ENCODE measurements around the gene NYAP1.
"Not testable (repeated sequence)": the region's sequence is repeated elsewhere in the genome, so short reads cannot be mapped to it uniquely, and the experiment has no call there.

NYAP1 gene

DNA sequence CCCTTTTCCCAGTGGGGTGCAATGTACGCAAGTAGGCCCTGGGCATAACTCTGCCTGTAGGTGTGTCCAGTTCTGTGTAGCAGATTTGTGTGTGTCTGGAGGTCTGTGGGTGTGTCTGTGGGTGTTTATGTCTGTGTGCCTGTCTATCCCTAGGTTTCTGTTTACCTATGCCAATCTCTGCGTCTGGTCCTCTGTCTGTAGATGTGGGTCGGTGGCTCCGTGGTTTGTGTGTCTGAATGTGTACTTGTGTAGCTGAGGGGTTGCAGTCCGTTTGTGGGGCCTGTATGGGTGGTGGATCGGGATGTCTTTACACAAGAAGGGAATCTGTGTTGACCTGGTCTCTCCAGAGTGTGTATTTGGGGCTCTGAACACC, 932 bp downstream of the NYAP1 start:
- DNase-seq: no peak

DNA sequence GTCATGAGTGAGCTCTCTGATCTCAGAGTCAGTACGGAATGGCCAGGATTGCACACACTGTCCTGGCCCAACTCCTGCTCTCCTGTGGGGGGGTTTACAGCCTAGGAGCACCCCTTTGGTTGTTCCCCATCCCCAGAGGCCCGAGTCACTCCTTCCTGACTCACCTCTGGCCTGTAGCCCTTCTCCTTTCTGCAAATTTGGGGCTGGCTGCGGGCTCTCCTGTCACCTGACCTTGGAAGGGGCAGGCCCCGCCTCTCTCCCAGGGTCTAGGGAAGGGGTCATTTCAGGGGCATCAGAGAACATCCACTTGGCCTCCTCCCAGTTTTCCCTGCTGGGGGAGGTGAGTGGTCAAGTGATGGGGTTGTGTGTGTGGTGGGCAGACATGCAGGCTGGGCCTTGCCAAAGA, 1.7 kb downstream of the NYAP1 start:
- no peak for DNase-seq

DNA sequence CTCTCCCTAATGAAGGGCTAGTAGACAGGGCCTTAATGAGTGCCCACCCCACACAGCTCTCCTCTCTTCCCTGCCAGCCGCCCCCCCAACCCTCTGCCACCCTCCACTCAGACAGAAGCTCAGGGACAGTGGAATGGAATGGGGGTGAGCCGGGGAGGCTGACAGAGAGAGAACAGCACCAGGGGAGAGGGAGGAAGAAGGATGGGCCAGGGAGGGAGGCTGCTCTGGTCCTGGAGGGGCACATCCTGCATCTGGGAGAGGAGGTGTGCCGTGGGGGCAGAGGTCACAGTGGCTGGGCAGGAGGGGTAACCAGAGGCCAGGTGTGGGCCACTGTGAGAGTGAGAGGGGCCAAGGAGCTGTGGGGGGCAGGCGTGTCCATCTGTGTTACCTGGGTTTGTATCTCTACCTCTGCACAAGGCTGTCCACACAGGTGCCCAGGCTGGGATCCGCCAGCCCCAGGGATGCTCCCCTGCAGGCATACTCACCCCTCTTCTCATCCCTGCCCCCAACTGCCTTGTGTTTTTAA, 2.4 kb downstream of the NYAP1 start:
- DNase-seq: no peak

DNA sequence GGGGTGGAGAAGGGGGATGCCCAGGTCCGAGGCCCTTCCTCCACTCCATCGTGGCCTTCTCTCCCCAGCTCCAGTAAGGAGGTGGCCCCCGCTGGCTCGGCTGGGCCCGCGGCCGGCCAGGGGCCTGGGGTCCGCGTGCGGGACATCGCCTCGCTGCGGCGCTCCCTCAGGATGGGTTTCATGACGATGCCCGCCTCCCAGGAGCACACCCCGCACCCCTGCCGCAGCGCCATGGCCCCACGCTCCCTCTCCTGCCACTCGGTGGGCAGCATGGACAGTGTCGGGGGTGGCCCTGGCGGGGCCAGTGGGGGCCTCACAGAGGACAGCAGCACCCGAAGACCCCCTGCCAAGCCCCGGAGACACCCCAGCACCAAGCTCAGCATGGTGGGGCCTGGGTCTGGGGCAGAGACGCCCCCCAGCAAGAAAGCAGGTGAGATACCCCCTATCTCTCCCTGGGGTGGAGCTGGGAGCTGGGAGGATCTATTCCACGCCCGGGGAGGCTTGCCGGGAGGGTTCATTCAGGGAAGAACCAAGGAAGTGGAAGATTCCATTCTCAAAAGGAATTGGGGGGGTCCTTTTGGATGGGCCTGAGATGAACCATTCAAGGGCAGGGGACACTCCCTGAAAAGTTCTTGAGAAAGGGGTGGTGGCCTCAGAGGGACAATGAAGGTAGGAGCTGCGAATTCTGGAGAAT, 3.2 kb downstream of the NYAP1 start:
- no peak for DNase-seq

DNA sequence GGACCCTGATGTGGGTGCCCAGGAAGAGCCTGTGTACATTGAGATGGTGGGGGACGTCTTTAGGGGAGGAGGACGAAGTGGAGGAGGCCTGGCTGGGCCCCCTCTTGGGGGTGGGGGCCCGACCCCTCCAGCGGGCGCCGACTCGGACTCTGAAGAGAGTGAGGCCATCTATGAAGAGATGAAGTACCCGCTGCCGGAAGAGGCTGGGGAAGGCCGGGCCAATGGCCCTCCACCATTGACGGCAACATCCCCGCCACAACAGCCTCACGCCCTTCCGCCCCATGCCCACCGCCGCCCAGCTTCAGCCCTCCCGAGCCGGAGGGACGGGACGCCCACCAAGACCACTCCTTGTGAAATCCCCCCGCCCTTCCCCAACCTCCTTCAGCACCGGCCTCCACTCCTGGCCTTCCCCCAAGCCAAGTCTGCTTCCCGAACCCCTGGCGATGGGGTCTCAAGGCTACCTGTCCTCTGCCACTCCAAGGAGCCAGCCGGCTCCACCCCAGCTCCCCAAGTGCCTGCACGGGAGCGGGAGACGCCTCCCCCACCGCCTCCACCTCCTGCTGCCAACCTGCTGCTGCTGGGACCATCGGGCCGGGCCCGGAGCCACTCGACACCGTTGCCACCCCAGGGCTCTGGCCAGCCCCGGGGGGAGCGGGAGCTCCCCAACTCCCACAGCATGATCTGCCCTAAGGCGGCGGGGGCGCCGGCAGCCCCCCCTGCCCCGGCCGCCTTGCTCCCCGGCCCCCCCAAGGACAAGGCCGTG, 4.8 kb downstream of the NYAP1 start:
- no peak for DNase-seq

DNA sequence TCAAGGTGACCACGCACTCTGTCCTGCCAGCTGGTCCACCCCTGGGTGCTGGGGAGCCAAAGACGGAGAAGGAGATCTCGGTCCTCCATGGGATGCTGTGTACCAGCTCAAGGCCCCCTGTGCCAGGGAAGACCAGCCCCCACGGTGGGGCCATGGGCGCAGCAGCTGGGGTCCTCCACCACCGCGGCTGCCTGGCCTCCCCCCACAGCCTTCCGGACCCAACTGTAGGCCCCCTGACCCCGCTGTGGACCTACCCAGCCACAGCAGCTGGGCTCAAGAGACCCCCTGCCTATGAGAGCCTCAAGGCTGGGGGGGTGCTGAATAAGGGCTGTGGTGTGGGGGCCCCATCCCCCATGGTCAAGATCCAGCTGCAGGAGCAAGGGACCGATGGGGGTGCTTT, 5.4 kb downstream of the NYAP1 start:
- no peak for DNase-seq

DNA sequence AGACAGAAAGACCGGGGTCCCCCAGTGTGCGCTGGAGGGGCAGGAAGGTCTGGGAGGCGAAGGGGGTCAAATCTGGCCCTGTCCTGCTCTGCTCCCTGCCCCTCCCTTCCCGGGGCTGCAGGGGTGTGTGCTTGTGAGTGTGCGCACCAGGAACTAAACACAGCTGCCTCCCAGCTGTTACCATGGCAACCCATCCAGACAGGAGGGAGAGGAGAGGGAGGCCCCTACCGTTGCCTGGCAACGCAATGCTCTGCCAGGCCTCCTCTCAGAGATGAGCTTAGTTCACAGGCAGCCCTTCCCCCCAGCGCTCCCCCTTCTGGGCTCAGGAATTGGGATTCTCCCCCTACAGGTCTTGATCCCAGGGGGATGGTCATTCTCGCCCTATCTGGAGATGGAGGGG, 6.1 kb downstream of the NYAP1 start:
- DNase-seq: peak; percentile 37 to 53

DNA sequence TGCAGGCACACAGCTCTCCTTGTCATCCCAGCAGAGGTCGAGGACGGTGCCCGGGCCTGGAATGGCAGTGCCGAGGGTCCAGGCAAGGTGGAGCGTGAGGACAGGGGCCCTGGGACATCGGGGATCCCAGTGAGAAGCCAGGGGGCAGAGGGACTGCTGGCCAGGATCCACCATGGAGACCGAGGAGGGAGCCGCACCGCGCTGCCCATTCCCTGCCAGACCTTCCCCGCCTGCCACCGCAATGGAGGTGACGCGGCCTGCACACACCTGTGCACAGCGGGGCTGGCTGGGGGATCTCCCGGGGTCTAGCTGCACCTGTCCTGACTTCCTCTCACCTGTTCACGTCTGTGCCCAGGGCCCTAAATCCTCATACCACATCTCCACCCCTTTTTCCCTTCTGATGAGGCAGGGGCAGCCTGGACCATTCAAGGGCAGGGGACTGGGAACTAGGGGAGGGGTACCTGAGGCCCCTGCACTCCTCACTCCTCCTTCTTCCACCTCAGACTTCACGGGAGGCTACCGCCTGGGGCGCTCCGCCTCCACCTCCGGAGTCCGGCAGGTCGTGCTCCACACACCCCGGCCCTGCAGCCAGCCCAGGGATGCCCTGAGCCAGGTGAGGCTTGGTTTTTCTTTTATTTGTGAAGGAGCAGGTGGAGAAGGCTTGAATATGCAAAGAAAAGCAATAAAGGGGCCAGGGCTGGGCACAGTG, 6.9 kb downstream of the NYAP1 start:
- DNase-seq: no peak

DNA sequence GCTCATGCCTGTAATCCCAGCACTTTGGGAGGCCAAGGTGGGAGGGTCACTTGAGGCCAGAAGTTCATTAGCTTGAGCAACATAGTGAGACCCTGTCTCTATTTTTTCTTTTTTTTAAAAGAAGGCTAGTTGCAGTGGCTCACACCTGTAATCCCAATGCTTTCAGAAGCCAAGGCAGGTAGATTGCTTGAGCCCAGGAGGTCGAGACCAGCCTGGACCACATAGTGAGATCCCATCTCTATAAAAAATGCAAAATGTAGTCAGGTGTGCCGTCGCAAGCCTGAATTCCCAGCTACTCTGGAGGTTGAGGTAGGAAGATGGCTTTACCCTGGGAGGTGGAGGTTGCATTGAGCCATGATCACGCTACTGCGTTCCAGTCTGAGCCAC, 7.5 kb downstream of the NYAP1 start:
- no peak for DNase-seq

DNA sequence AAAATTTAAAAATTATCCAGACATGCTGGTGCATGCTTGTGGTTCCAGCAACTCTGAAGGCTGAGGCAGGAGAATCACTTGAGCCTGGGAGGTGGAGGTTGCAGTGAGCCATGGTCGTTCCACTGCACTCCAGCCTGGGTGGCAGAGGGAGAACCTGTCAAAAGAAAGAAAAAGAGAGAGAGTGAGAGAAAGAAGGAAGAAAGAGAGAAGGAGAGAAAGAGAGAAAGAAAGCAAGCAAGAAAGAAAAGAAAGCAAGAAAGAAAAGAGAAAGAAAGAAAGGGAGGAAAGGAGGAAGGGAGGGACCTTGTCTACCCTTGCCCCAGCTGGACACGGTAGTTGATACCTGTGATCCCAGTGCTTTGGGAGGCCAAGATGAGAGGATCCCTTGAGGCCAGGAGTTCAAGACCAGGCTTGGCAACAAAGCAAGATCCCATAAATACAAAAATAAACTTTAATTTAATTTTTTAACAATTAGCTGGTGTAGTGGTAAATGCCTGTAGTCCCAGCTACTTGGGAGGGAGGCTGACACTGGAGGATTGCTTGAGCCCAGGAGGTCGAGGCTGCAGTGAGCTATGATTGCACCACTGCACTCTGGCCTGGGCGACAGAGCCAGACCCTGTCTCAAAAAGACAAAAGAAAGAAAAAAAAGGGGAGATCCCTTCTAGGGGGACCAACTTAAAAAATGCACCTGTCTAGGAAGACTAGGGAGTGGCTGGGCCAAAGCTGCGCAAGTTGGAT, 9.2 kb downstream of the NYAP1 start:
- DNase-seq: no peak

DNA sequence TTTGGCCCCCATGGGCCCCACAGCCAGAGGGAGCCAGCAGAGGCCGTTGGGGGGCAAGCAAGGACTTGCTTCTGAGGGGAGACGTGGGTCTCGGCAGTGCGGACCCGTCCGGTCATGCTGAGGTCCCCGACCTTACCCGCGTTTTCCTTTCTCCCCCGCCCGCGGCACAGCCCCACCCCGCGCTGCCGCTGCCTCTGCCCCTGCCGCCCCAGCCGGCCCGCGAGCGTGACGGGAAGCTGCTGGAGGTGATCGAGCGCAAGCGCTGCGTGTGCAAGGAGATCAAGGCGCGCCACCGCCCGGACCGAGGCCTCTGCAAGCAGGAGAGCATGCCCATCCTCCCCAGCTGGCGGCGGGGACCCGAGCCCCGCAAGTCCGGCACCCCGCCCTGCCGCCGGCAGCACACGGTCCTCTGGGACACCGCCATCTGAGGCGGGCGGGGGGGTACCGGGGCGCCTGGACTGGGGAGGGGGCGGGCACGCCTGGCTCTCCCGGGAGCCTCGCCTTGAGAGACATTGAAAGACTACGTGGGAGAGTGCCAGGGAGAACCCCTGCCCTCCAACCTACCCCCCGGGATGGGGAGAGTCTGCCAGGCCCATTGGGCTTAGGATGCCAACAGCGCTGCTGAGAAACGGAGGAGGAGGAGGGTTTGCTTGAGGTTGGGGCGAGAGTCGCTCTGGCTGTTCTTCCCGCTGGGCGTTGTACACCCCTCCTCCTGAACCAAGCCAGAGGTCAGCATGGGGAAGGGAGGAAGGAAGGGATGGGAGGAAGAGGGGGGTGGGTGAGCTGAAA, 9.9 kb downstream of the NYAP1 start:
- DNase-seq: peak; percentile 73 to 77

DNA sequence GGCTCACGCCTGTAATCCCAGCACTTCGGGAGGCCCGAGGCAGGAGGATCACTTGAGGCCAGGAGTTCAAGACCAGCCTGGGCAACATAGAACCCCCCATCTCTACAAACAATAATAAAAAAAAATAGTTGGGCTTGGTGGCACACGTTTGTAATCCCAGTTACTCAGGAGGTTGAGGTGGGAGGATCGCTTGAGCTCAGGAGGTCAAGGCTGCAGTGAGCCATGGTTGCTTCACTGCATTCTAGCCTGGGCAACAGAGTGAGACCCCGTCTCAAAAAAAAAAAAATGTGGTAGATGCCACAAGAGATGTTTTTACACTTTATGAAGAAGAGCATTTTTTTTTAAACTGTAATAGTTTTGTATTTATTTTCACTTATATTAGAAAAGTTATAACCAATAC, 12.8 kb downstream of the NYAP1 start:
- DNase-seq: no peak

DNA sequence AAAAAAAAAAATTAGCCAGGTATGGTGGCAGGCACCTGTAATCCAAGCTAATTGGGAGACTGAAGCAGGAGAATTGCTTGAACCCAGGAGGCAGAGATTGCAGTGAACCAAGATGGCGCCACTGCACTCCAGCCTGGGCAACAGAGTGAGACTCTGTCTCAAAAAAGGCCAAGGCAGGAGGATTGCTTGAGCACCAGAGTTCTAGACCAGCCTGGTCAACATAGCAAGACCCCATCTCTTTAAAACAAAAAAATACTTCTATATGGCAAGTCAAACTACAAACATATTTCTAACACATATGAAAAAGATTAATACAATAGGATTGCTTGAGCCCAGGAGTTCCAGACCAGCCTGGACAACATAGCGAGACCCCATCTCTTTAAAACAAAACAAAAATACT, 17.0 kb downstream of the NYAP1 start:
- not testable (repeated sequence) for DNase-seq

DNA sequence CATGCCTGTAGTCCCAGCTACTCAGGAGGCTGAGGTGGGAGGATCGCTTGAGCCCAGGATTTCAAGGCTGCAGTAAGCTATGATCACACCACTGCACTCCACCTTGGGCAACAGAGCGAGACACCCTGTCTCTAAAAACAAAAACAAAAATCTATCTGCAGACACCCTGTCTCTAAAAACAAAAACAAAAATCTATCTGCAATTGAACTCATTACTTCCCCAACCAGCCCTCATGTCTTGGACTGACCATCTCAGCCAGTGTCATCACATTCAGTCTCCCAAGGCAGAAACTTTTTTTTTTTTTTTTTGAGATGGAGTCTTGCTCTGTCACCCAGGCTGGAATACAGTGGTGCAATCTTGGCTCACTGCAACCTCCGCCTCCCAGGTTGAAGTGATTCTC, 20.3 kb downstream of the NYAP1 start:
- not testable (repeated sequence) for DNase-seq

DNA sequence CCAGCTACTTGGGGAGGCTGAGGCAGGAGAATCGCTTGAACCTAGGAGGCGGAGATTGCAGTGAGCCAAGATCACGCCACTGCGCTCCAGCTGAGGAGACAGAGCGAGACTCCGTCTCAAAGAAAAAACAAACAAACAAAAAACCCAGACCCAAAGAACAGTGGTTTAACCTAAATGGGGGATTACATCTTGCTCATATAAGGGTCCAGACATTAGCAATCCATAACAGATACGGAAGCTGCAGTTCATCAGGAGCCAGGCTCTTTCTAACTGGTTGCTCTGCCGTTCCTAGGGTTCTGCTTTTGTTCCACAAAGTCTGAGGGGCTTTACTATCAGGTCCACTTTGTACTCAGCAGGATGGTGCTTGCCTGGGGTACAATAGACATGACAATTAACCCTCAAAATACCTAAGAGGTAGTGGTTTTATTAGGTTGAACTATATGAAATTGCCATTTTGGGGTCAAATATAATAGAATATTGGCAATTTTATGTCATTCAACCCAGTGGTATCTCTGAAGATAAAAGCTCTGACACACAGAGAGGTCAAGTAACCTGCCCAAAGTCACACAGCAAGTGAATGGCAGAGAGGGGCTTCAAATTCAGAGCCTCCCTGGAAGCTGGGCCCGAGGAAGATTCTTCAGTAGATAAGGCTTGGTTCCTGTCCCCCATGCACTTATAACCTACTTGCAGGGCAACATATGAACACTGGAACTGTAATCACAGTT, 21.3 kb downstream of the NYAP1 start:
- DNase-seq: no peak

DNA sequence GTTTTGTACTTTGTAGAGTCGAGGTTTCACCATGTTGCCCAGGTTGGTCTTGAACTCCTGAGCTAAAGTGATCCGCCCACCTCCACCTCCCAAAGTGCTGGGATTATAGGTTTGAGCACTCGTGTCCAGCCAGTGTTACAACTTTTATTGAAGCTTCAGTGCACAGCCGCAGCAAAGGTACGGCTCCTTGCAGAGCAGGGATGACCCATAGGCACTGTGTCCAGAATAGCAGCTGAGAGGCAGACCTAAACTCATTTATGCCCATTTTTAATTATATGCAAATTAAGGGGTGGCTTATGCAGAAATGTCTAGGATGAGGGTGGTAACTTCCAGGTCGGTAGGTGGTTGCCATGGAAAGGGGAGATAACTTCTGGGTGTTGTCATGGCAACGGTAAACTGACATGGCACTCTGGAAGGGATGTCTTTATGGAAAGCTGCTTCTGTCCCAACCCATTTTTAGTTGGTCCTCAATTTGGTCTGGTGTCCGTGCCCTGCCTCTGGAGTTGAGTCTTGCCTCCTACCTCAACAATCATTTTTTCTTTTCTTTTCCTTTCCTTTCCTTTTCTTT, 22.7 kb downstream of the NYAP1 start:
- DNase-seq: no peak

DNA sequence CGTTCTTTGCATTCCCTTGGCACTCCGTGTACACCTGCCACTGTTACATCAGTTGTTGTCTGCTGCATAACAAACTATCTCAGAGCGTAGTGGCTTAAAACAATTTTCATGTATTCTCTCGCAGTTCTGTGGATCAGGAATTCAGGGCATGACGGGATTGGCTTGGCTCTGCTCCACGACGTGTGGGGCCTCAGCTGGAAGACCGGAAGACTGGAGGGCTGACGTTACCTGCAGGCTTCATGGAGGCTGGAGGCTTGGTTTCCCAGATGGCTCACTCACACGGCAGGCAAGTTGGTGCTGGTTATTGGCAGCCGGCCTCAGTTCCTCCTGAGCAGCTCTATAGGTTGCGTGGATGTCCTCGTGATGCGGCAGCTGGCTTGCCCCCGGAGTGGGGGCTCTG, 25.5 kb downstream of the NYAP1 start:
- DNase-seq: no peak

DNA sequence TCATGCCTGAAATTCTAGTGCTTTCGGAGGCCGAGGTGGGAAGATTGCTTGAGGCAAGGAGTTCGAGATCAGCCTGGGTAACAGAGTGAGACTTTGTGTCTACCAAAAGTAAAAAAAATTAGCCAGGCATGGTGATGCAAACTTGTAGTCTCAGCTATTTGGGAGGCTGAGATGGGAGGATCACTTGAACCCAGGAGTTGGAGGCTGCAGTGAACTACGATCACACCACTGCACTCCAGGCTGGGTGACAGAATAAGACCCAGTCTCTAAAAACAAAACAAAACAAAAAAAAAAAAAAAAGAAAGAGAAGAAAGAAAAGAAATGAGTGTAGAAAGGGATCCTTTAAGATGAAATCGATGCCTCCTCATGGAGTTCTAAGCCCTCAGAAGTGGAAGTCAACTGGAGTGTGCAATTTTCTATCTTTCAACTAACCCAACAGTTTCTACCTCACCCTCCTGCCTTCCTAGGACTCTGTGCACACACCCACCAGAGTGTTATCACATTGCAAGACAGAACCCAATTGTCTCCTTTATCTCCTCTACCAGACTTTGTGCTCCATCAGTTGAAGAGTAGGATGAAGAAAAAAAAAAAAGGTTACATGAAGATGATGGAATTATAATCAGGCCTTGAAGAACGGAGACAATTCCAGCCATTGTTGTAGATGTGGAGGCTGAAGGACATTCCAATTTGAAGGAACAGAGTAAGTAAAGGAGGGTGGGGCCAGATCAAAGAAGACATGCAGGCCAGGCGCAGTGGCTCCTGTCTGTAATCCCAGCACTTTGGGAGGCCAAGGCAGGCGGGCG, 26.9 kb downstream of the NYAP1 start:
- no peak for DNase-seq

DNA sequence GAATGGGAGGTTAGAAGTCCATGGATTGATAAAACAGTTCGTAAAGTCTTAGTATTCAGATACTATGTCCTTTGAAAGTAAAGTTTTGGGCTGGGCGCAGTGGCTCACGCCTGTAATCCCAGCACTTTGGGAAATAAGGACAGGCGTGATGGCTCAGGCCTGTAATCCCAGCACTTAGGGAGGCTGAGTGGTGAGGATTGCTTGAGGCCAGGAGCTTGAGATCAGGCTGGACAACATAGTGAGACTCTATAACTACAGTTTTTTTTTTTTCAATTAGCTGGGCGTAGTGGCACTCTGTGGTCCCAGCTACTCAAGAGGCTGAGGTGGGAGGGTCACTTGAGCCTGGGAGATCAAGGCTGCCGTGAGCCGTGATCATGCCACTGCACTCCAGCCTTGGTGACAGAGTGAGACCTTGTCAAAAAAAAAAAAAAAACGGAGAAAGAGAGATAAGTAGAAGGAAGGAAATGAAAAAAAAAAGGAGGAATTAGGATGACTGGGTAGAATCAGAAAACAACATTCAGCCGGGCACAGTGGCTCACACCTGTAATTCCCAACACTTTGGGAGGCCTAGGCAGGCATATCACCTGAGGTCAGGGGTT, 29.6 kb downstream of the NYAP1 start:
- DNase-seq: no peak

DNA sequence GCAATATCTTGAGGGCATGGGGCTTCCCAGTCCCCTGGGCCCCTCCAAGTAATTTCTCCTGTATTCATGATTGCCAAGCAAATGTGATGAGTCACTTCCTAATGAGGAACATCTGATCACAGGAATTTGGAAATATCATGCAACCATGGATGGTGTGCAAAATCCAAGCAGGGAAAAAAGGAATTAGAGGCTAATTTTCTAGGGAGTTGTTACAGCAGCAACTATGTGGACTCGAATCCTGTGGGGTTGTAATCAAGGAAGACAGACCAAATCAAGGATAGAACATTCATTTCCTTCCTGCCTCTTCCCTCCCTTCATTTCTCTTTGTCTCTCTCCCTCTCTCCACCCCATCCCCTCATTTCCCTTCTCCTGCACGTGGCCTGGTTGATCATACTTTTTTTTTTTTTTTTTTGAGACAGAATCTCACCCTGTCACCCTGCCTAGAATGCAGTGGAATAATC, 31.4 kb downstream of the NYAP1 start:
- DNase-seq: no peak
